Ovary (tissue), 9 donors: Measurements from ENCODE around the gene SLC36A3. TPM values are rescaled to one million over a fixed set of nuclear protein-coding genes. Genes with fewer than 3 reads are reported as not detected.

Source experiments
- DNase-seq, 5 donors: peaks; one replicate each; pipeline ENCODE4 v3.0.0-alpha.2; 2019 to 2020
- H3K27ac ChIP-seq, 2 donors: fragments of 200-600 bp; one replicate each; pipeline versions ENCODE4 v1.5.1 to v1.8.0; 2019 to 2022
- H3K27me3 ChIP-seq: fragments of 200-600 bp; one replicate; pipeline ENCODE4 v1.8.0; 2022
- H3K36me3 ChIP-seq: fragments of 200-600 bp; sonication (generic); one replicate; pipeline ENCODE4 v1.5.1; 2019
- H3K4me1 ChIP-seq: one replicate; pipeline ENCODE4 v1.8.1; 2013; ENCODE audit warnings: mild to moderate bottlenecking, moderate library complexity; ENCODE audit not compliant: insufficient read depth
- H3K4me3 ChIP-seq: fragments of 200-600 bp; sonication (generic); one replicate; pipeline ENCODE4 v1.5.1; 2017
- H3K9me3 ChIP-seq, 2 donors: fragments of 200-600 bp in 1 of 2; sonication (generic) in 1 of 2; one replicate each; pipeline versions ENCODE4 v1.5.1 to v1.8.1; 2013 to 2019; ENCODE audit warnings: mild to moderate bottlenecking in 1 of 2, moderate library complexity in 1 of 2
- EP300 ChIP-seq: sonication (generic); formaldehyde crosslinking; IDR thresholded peaks from one replicate; pipeline ENCODE4 v1.6.1; 2017; ENCODE audit warnings: antibody characterized with exemption
- POLR2A ChIP-seq: fragments of 450-650 bp; IDR thresholded peaks from one replicate; pipeline ENCODE4 v1.6.1; 2017; ENCODE audit warnings: antibody characterized with exemption, mild to moderate bottlenecking, moderate library complexity
- WGBS, 3 donors: extraction: QIAGEN DNeasy Blood & Tissue Kit in 1 of 3; methylation state at CpG; one replicate each; pipeline versions ENCODE4 v1.1.5 to v1.1.7; 2013 to 2017; 5-methylcytosine and 5-hydroxymethylcytosine counted together
- intact Hi-C, 4 donors: fragments of 100-400 bp; cut with DNase I; formaldehyde crosslinking; loops; one replicate each; pipeline versions ENCODE4 v1.11.0 to v1.15.1; 2022 to 2023
- polyA plus RNA-seq, 2 donors: library from polyadenylated mRNA; stranded (reverse); fragments of 200-250 nt in 1 of 2; fragments of 350-450 nt in 1 of 2; fragmentation: Illumina TruSeq in 1 of 2; extraction: RNeasy Lipid Tissue Mini Kit (QIAGEN cat#74804) in 1 of 2; gene quantifications; one replicate each; pipeline ENCODE4 v1.2.3, GENCODE V29; 2013 to 2014
- total RNA-seq, 7 donors: library from RNA; depleted of rRNA in 2 of 7; stranded (reverse); fragments of >200 nt in 2 of 7; fragmentation: NEBNext Ultra II Directional in 3 of 7; extraction: Animal tissue kit (Norgen Biotek cat#: 25700) in 3 of 7; gene quantifications; one replicate each; pipeline versions ENCODE4 v1.1.0 to v1.2.4, GENCODE V29; 2016 to 2023
- TF ChIP-seq, protein P1 (sequence below), 3 donors: fragments of 450-650 bp in 2 of 3; fragments of 200-600 bp in 1 of 3; IDR thresholded peaks; one replicate each; pipeline versions ENCODE4 v1.5.1 to v1.8.0; 2016 to 2022; ENCODE audit warnings: antibody characterized with exemption in 3 of 3, mild to moderate bottlenecking in 1 of 3
- donor health status: DM: no; HTN: no; CAD: no; lungs with moderate emphysema.
- donor health status: DM: no; HTN: no; CAD: no.
- donor health status: Bipolar disorder and iron deficiency.
- donor health status: DM: yes; HTN: yes; CAD: no.
- donor health status: DM: no; HTN: no; CAD: no.
- donor health status: DM: yes; HTN: yes; CAD: no.

SLC36A3 gene
- total and polyA plus RNA-seq, 9 donors: not detected

DNA sequence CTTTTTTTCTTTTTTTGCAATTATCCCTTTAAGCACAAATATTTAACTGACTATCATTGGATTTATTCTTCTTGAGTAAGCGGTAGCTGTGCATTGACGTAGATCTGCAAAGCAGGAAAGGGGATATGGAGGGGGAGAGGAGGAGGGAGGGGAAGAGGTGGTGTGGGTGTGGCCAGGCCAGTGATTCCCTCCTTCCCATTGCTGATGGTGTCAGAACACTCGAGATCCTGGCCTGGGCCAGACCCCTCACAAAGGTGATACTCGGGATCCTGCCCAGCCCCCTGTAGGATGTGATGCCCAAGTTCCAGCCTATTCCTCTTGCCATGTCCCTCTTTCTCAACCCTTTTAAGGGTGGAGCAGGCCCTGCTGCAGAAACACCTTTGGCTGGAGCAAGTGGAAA lies 9.9 kb downstream of the SLC36A3 start:
- Histone ChIP-seq H3K27me3 (no peaks in the 10 kb centered on the region), H3K4me1 (no peaks in the 10 kb centered on the region), H3K27ac (no peak overlapping the region), H3K36me3 (no peaks in the 10 kb centered on the region), H3K9me3 (no peaks in the 10 kb centered on the region), H3K4me3 (no peak overlapping the region)
- intact Hi-C loops: no loop called here
- TF ChIP-seq, protein P1, sequence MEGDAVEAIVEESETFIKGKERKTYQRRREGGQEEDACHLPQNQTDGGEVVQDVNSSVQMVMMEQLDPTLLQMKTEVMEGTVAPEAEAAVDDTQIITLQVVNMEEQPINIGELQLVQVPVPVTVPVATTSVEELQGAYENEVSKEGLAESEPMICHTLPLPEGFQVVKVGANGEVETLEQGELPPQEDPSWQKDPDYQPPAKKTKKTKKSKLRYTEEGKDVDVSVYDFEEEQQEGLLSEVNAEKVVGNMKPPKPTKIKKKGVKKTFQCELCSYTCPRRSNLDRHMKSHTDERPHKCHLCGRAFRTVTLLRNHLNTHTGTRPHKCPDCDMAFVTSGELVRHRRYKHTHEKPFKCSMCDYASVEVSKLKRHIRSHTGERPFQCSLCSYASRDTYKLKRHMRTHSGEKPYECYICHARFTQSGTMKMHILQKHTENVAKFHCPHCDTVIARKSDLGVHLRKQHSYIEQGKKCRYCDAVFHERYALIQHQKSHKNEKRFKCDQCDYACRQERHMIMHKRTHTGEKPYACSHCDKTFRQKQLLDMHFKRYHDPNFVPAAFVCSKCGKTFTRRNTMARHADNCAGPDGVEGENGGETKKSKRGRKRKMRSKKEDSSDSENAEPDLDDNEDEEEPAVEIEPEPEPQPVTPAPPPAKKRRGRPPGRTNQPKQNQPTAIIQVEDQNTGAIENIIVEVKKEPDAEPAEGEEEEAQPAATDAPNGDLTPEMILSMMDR (IDR thresholded peaks at IDR 0.05): no peak
- TF ChIP-seq EP300: no peak
- TF ChIP-seq POLR2A: no peak
- WGBS, 3 donors: 22 to 38% (median 30%) methylated on average over 4 of the region's 4 CpGs
- no peak for DNase-seq

DNA sequence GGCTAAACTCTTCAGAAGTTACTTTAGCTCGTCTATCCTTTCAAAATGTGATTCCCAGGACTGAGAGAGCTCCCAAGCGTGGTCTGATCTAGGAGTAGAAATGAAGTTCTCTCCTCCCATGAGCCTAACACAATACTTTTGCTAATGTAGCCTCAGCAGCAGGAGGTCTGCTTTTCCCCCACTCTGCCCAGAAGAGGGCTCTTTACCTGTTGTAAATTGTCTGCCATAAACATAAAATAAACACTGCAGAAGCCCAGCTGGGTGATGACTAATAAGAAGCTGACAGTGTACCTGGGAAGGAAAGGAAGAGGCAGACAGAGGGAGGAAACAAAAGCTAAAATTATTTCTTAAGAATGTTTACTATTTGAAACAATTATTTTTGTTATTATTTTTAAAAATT lies 15.4 kb downstream of the SLC36A3 start:
- Histone ChIP-seq H3K27me3 (no peaks in the 10 kb centered on the region), H3K27ac (no peak overlapping the region), H3K4me1 (no peaks in the 10 kb centered on the region), H3K36me3 (no peaks in the 10 kb centered on the region), H3K9me3 (no peaks in the 10 kb centered on the region), H3K4me3 (no peak overlapping the region)
- DNase-seq: no peak
- intact Hi-C loops: no loop called here
- WGBS, 3 donors: 44 to 48% (median 46%) methylated on average over 2 of the region's 2 CpGs
- TF ChIP-seq POLR2A: no peak

DNA sequence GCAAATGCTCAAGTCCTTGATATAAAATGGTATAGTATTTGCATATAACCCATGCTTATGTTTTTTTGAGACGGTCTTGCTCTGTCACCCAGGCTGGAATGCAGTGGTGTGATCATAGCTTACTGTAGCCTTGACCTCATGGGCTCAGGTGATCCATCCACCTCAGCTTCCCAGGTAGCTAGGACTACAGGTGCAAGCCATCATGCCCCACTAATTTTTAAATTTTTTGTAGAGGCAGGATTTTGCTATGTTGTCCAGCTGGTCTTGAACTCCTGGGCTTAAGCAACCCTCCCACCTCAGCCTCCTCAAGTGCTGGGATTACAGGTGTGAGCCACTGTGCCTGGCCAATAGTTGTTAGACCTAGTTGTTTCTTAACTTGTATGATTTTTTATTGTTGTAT lies 17.3 kb downstream of the SLC36A3 start:
- DNase-seq: no peak
- TF ChIP-seq POLR2A (no peak), EP300 (no peak)
- TF ChIP-seq, protein P1 (IDR thresholded peaks at IDR 0.05): no peak
- Histone ChIP-seq H3K27me3 (no peaks in the 10 kb centered on the region), H3K4me3 (no peak overlapping the region), H3K27ac (no peak overlapping the region), H3K4me1 (no peaks in the 10 kb centered on the region), H3K9me3 (no peaks in the 10 kb centered on the region), H3K36me3 (no peaks in the 10 kb centered on the region)
- intact Hi-C loops: no loop called here
- 85 to 100% (median 87%) methylated on average over 1 of the region's 1 CpG for WGBS, 3 donors

DNA sequence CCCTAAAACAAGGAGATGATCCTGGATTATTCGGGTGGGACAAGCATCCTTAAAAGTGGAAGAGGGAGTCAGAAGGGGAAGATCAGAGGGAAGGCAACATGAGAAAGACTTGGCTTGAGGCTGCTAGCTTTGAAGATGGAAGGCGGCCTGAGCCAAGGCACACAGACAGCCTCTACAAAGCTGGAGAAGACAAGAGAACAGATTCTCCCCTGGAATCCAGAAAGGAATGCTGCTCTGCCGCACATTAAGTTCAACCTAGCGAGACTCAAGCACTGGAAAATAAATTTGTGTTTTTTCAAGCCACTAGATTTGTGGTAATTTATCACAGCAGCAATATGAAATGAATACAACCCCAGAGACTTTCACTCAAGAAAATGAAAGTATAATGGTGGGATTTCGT lies 17.9 kb downstream of the SLC36A3 start:
- H3K4me1 ChIP-seq: no peaks in the 10 kb centered on the region
- no peak overlapping the region for H3K27ac ChIP-seq

DNA sequence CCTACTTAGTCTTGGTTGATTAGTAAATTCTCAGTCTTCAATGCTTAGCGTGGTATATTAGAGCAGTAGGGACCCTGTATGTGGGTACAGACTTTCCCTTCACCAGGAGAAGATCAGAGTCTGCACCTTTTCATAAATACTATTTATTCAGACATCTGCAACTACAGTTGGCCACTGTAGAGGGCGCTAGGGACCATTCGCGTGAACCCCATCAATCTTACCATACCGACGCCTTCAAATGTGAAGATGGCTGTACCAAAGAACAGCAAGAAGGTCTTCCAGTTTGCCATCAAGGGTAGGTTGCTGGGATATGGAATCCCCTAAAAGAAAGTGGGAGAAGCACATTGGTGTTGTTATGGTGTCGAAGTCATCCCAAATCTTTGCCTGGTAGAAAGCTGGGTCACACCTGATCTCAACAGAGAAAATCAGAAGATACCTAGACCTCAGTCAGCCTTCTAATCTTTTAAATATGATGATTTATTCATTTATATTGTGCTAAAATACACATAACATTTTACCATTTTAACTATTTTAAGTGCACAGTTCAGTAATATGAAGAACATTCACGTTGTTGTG lies 19.1 kb downstream of the SLC36A3 start:
- no peaks in the 10 kb centered on the region for H3K9me3 ChIP-seq
- H3K4me3 ChIP-seq: no peak overlapping the region
- TF ChIP-seq EP300 (no peak), POLR2A (no peak)
- TF ChIP-seq, protein P1 (IDR thresholded peaks at IDR 0.05): no peak
- no peaks in the 10 kb centered on the region for H3K27me3 ChIP-seq
- intact Hi-C loops: no loop called here
- H3K36me3 ChIP-seq: no peaks in the 10 kb centered on the region
- H3K27ac ChIP-seq: no peak overlapping the region
- WGBS, 3 donors: 25 to 29% (median 29%) methylated on average over 8 of the region's 8 CpGs
- no peak for DNase-seq
- H3K4me1 ChIP-seq: no peaks in the 10 kb centered on the region

More for the DNA sequence above, 17.9 kb downstream of the SLC36A3 start:
- no peak overlapping the region for H3K4me3 ChIP-seq
- 51 to 63% (median 52%) methylated on average over 5 of the region's 5 CpGs for WGBS, 3 donors
- DNase-seq: no peak
- intact Hi-C loops: no loop called here
- H3K9me3 ChIP-seq: no peaks in the 10 kb centered on the region
- no peaks in the 10 kb centered on the region for H3K27me3 ChIP-seq
- TF ChIP-seq, protein P1 (IDR thresholded peaks at IDR 0.05): no peak
- TF ChIP-seq EP300: no peak
- TF ChIP-seq POLR2A: no peak
- H3K36me3 ChIP-seq: no peaks in the 10 kb centered on the region
